ENCODE measurements around the gene CIAO2A. TPM values are rescaled to one million over a fixed set of nuclear protein-coding genes. Genes with fewer than 3 reads are reported as not detected.

Gene CIAO2A
- total RNA-seq, 2 donors from 2014 or later, result 54.6 to 63.2 TPM

- Mint-ChIP-seq H3K4me3 (no peak overlapping the region), H3K36me3 (ENCODE audit: low read depth) (peaks cover 13% of the 10 kb centered on the region), H3K4me1 (peaks cover 23% of the 10 kb centered on the region), H3K9me3 (no peaks in the 10 kb centered on the region), H3K27ac (peak overlapping the region; percentile 30), H3K27me3 (ENCODE audit: insufficient read depth) (no peaks in the 10 kb centered on the region)
- Histone ChIP-seq H3K9me3 (ENCODE audit: control insufficient read depth, low read length) (no peaks in the 10 kb centered on the region), H3K27me3 (ENCODE audit: control insufficient read depth, insufficient read depth, low read length, poor library complexity, severe bottlenecking) (no peaks in the 10 kb centered on the region), H3K27ac (ENCODE audit: low read depth, low read length) (no peak overlapping the region), H3K36me3 (ENCODE audit: control insufficient read depth, insufficient read depth, low read length) (peaks cover 4% of the 10 kb centered on the region), H3K4me1 (ENCODE audit: control insufficient read depth, insufficient read depth, low read length) (peaks cover under 1% of the 10 kb centered on the region), H3K4me3 (ENCODE audit: low read length) (no peak overlapping the region), H3K9ac (ENCODE audit: extremely low read depth, low read length, poor library complexity, severe bottlenecking) (no peak overlapping the region)
- no peak for TF ChIP-seq CTCF (conservative IDR thresholded peaks at IDR 0.05)
- DNase-seq, result peak; percentile 26
- 93 to 98% methylated on average over 8 of the region's 8 CpGs for WGBS, 2 experiments (ENCODE audit: insufficient coverage in 1 of 2, insufficient read length in 1 of 2)
These were observed 48.3 kb upstream of the CIAO2A start for GRCh38 chr15:64141798-64142512.

GRCh38 chr15:64138331-64138941 lies 44.8 kb upstream of the CIAO2A start:
- Histone ChIP-seq H3K9me3 (ENCODE audit: control insufficient read depth, low read length) (no peaks in the 10 kb centered on the region), H3K4me1 (ENCODE audit: control insufficient read depth, insufficient read depth, low read length) (no peaks in the 10 kb centered on the region), H3K4me3 (ENCODE audit: low read length) (no peak overlapping the region), H3K27ac (ENCODE audit: low read depth, low read length) (no peak overlapping the region), H3K27me3 (ENCODE audit: control insufficient read depth, insufficient read depth, low read length, poor library complexity, severe bottlenecking) (no peaks in the 10 kb centered on the region), H3K36me3 (ENCODE audit: control insufficient read depth, insufficient read depth, low read length) (peaks cover 16% of the 10 kb centered on the region), H3K9ac (ENCODE audit: extremely low read depth, low read length, poor library complexity, severe bottlenecking) (no peak overlapping the region)
- no peak for TF ChIP-seq CTCF (conservative IDR thresholded peaks at IDR 0.05)
- 97 to 100% methylated on average over 2 to 4 of the region's 4 CpGs for WGBS, 2 experiments (ENCODE audit: insufficient coverage in 1 of 2, insufficient read length in 1 of 2)
- Mint-ChIP-seq H3K36me3 (ENCODE audit: low read depth) (peaks cover 33% of the 10 kb centered on the region), H3K9me3 (no peaks in the 10 kb centered on the region), H3K27ac (no peak overlapping the region), H3K4me3 (no peak overlapping the region), H3K27me3 (ENCODE audit: insufficient read depth) (no peaks in the 10 kb centered on the region), H3K4me1 (peaks cover 13% of the 10 kb centered on the region)
- peak; percentile 35 for DNase-seq

- Histone ChIP-seq H3K4me1 (ENCODE audit: control insufficient read depth, insufficient read depth, low read length) (no peaks in the 10 kb centered on the region), H3K27ac (ENCODE audit: low read depth, low read length) (no peak overlapping the region), H3K4me3 (ENCODE audit: low read length) (no peak overlapping the region), H3K27me3 (ENCODE audit: control insufficient read depth, insufficient read depth, low read length, poor library complexity, severe bottlenecking) (no peaks in the 10 kb centered on the region), H3K9me3 (ENCODE audit: control insufficient read depth, low read length) (no peaks in the 10 kb centered on the region), H3K36me3 (ENCODE audit: control insufficient read depth, insufficient read depth, low read length) (peaks cover 19% of the 10 kb centered on the region), H3K9ac (ENCODE audit: extremely low read depth, low read length, poor library complexity, severe bottlenecking) (no peak overlapping the region)
- peak; percentile 64 for DNase-seq
- Mint-ChIP-seq H3K27me3 (ENCODE audit: insufficient read depth) (no peaks in the 10 kb centered on the region), H3K27ac (no peak overlapping the region), H3K36me3 (ENCODE audit: low read depth) (peaks cover 43% of the 10 kb centered on the region), H3K4me1 (peaks cover 8% of the 10 kb centered on the region), H3K4me3 (no peak overlapping the region), H3K9me3 (no peaks in the 10 kb centered on the region)
- 68 to 80% methylated on average over 6 to 8 of the region's 8 CpGs for WGBS, 2 experiments (ENCODE audit: insufficient coverage in 1 of 2, insufficient read length in 1 of 2)
- TF ChIP-seq CTCF (conservative IDR thresholded peaks at IDR 0.05), result peak; percentile 30
These were observed 43.7 kb upstream of the CIAO2A start for GRCh38 chr15:64137226-64137833.

Data from endodermal cell (in vitro differentiated cells).